H9 (cell line): ENCODE results near the gene BAZ1B. TPM values are rescaled to one million over a fixed set of nuclear protein-coding genes. Genes with fewer than 3 reads are reported as not detected.
A peak's percentile ranks its signal among the peaks of the same experiment; 100 is the strongest.
"Not testable (repeated sequence)": the region's sequence is repeated elsewhere in the genome, so short reads cannot be mapped to it uniquely, and the experiment has no call there.

Experiments
- DNase-seq: peaks from one replicate; pipeline ENCODE4 v3.0.0-alpha.2; 2017
- H2AFZ ChIP-seq: one replicate; pipeline ENCODE4 v1.6.1; 2013; ENCODE audit warnings: mild to moderate bottlenecking, low read length, control low read depth, moderate library complexity
- H2AK5ac ChIP-seq: 2 replicates; pipeline ENCODE4 v1.6.1; 2013; ENCODE audit warnings: low read length, control low read depth, mixed read lengths; ENCODE audit not compliant: insufficient read length
- H2BK120ac ChIP-seq: one replicate; pipeline ENCODE4 v1.6.1; 2013; ENCODE audit warnings: low read depth, mild to moderate bottlenecking, low read length, control low read depth, inconsistent platforms; ENCODE audit not compliant: poor library complexity, severe bottlenecking
- H2BK12ac ChIP-seq: 2 replicates; pipeline ENCODE4 v1.6.1; 2013; ENCODE audit warnings: low read length, control low read depth, mixed read lengths, low read depth; ENCODE audit not compliant: insufficient read length
- H2BK15ac ChIP-seq: 2 replicates; pipeline ENCODE4 v1.6.1; 2013; ENCODE audit warnings: low read depth, low read length, control low read depth
- H2BK20ac ChIP-seq: one replicate; pipeline ENCODE4 v1.6.1; 2013; ENCODE audit warnings: low read depth, mild to moderate bottlenecking, low read length, control low read depth, inconsistent platforms; ENCODE audit not compliant: poor library complexity, severe bottlenecking
- H2BK5ac ChIP-seq: 2 replicates; pipeline ENCODE4 v1.6.1; 2013; ENCODE audit warnings: low read length, control low read depth, mixed read lengths; ENCODE audit not compliant: insufficient read length
- H3K14ac ChIP-seq: 2 replicates; pipeline ENCODE4 v1.6.1; 2013; ENCODE audit warnings: low read length, control low read depth; ENCODE audit not compliant: insufficient read depth
- H3K18ac ChIP-seq: 2 replicates; pipeline ENCODE4 v1.6.1; 2013; ENCODE audit warnings: low read depth, mild to moderate bottlenecking, mixed read lengths, low read length, control low read depth; ENCODE audit not compliant: insufficient read length
- H3K23ac ChIP-seq: 2 replicates; pipeline ENCODE4 v1.6.1; 2013; ENCODE audit warnings: low read length, control low read depth, mixed read lengths, low read depth; ENCODE audit not compliant: insufficient read length
- H3K23me2 ChIP-seq: 2 replicates; pipeline ENCODE4 v1.6.1; 2013; ENCODE audit warnings: low read depth, mild to moderate bottlenecking, mixed read lengths, low read length, control low read depth; ENCODE audit not compliant: insufficient read length, poor library complexity, severe bottlenecking
- H3K27ac ChIP-seq: 2 replicates; pipeline ENCODE4 v1.5.1; 2013; ENCODE audit warnings: low read length, control low read depth, mixed read lengths, low read depth; ENCODE audit not compliant: insufficient read length
- H3K27me3 ChIP-seq: 2 replicates; pipeline ENCODE4 v1.6.1; 2013; ENCODE audit warnings: low read length, control low read depth, inconsistent platforms; ENCODE audit not compliant: insufficient read depth
- H3K4ac ChIP-seq: 2 replicates; pipeline ENCODE4 v1.6.1; 2013; ENCODE audit warnings: low read depth, mild to moderate bottlenecking, control low read depth, inconsistent platforms, low read length, moderate library complexity
- H3K4me1 ChIP-seq: 2 replicates; pipeline ENCODE4 v1.6.1; 2013; ENCODE audit warnings: low read length, control low read depth, inconsistent platforms; ENCODE audit not compliant: insufficient read depth
- H3K4me2 ChIP-seq: 2 replicates; pipeline ENCODE4 v1.6.1; 2013; ENCODE audit warnings: low read length, control low read depth, mixed read lengths; ENCODE audit not compliant: insufficient read length, insufficient read depth
- H3K56ac ChIP-seq: 2 replicates; pipeline ENCODE4 v1.6.1; 2013; ENCODE audit warnings: low read depth, mild to moderate bottlenecking, mixed read lengths, low read length, control low read depth; ENCODE audit not compliant: insufficient read length
- H3K79me1 ChIP-seq: 2 replicates; pipeline ENCODE4 v1.6.1; 2013; ENCODE audit warnings: low read depth, mild to moderate bottlenecking, moderate library complexity, low read length, control low read depth, inconsistent platforms; ENCODE audit not compliant: insufficient read depth, poor library complexity, severe bottlenecking
- H3K79me2 ChIP-seq: 2 replicates; pipeline ENCODE4 v1.6.1; 2013; ENCODE audit warnings: low read length, control low read depth, inconsistent platforms; ENCODE audit not compliant: insufficient read depth
- H3K9ac ChIP-seq: 2 replicates; pipeline ENCODE4 v1.6.1; 2013; ENCODE audit warnings: low read length, control low read depth, mixed read lengths; ENCODE audit not compliant: insufficient read length; ENCODE audit errors: extremely low read depth
- H3K9me3 ChIP-seq: one replicate; pipeline ENCODE4 v1.6.1; 2013; ENCODE audit warnings: low read depth, low read length, inconsistent platforms; ENCODE audit not compliant: control insufficient read depth
- H3T11ph ChIP-seq: one replicate; pipeline ENCODE4 v1.6.1; 2013; ENCODE audit warnings: mild to moderate bottlenecking, low read length, control low read depth, inconsistent platforms
- H4K20me1 ChIP-seq: one replicate; pipeline ENCODE4 v1.6.1; 2013; ENCODE audit not compliant: control insufficient read depth, insufficient read length, insufficient read depth
- H4K5ac ChIP-seq: 2 replicates; pipeline ENCODE4 v1.6.1; 2013; ENCODE audit warnings: low read depth, mild to moderate bottlenecking, mixed read lengths, low read length, control low read depth; ENCODE audit not compliant: insufficient read length
- H4K8ac ChIP-seq: replicated peaks from 2 replicates; pipeline ENCODE4 v1.6.1; 2013; ENCODE audit warnings: low read length, control low read depth, mixed read lengths, low read depth; ENCODE audit not compliant: insufficient read length
- H4K91ac ChIP-seq: 2 replicates; pipeline ENCODE4 v1.6.1; 2013; ENCODE audit warnings: low read depth, mild to moderate bottlenecking, moderate library complexity, mixed read lengths, low read length, control low read depth; ENCODE audit not compliant: insufficient read length
- H3K27ac Mint-ChIP-seq, 3 experiments: 2 replicates in 2 of 3; 3 replicates in 1 of 3; pipeline ENCODE4 v1.8.0; 2020 to 2021; ENCODE audit warnings: mixed read lengths in 3 of 3, mild to moderate bottlenecking in 1 of 3, moderate library complexity in 1 of 3
- H3K27me3 Mint-ChIP-seq: 2 replicates; pipeline ENCODE4 v1.8.0; 2021; ENCODE audit warnings: low read depth, mild to moderate bottlenecking, moderate library complexity, mixed read lengths
- H3K36me3 Mint-ChIP-seq, 3 experiments: 2 replicates in 2 of 3; 3 replicates in 1 of 3; pipeline ENCODE4 v1.8.0; 2020 to 2021; ENCODE audit warnings: low read depth in 3 of 3, mixed read lengths in 3 of 3; ENCODE audit not compliant: insufficient read depth in 1 of 3
- H3K4me1 Mint-ChIP-seq, 2 experiments: 2 replicates each; pipeline ENCODE4 v1.8.0; 2020; ENCODE audit warnings: mixed read lengths in 2 of 2
- H3K4me3 Mint-ChIP-seq, 2 experiments: 2 replicates in 1 of 2; 3 replicates in 1 of 2; pipeline ENCODE4 v1.8.0; 2020 to 2021; ENCODE audit warnings: mild to moderate bottlenecking in 2 of 2, mixed read lengths in 2 of 2, moderate library complexity in 1 of 2
- H3K9me3 Mint-ChIP-seq, 2 experiments: 2 replicates in 1 of 2; 3 replicates in 1 of 2; pipeline ENCODE4 v1.8.0; 2020; ENCODE audit warnings: mild to moderate bottlenecking in 2 of 2, mixed read lengths in 2 of 2, moderate library complexity in 1 of 2
- WGBS: extraction: QIAGEN DNeasy Blood & Tissue Kit; methylation state at CpG from one replicate; pipeline ENCODE4 v1.1.7; 2013; ENCODE audit warnings: missing lambda C conversion rate, low lambda C conversion rate, mixed read lengths; ENCODE audit not compliant: insufficient read length; ENCODE audit errors: extremely low coverage; 5-methylcytosine and 5-hydroxymethylcytosine counted together
- total RNA-seq: library from RNA; stranded (reverse); gene quantifications from 2 replicates; pipeline ENCODE4 v1.2.1, GENCODE V29; 2021
- TF ChIP-seq, protein P1 (sequence below): fragments of 200-600 bp; sonication (generic); conservative IDR thresholded peaks from 3 replicates; pipeline ENCODE4 v1.8.0; 2021; ENCODE audit warnings: antibody characterized with exemption, mild to moderate bottlenecking

BAZ1B gene
- total RNA-seq, 1 experiment from 2014 or later = 96.4 TPM

DNA sequence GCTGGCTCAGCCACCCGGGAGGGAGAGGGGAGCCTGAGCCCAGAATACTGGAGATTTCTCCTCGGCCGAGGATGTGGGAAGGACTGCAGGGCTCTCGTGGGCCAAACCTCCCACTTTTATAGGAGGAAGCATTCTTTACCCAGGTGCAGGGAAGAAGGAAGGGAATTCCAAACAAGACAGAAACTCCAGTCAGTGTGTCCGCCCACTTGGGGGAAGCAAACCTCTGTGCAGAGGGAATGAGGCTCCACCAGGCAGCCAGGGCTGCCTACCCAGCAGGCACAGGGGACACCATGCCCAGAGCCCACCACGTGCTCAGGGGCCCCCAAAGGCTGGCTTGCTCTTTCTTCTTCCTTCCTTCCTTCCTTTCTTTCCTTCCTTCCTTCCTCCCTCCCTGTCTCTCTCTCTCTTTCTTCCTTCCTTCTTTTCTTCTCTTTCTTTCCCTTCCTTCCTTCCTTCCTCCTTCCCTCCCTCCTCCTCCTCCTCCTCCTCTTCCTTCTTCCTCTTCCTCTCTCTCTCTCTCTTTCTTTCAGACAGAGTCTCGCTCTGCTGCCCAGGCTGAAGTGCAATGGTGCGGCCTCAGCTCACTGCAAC lies 103.9 kb downstream of the BAZ1B start:
- H3K18ac ChIP-seq = no peak overlapping the region
- no peak overlapping the region for H2BK15ac ChIP-seq
- no peak overlapping the region for H2BK5ac ChIP-seq
- no peak overlapping the region for H2AK5ac ChIP-seq
- no peak overlapping the region for H2BK20ac ChIP-seq
- H3T11ph ChIP-seq = no peak overlapping the region
- no peaks in the 10 kb centered on the region for H3K23me2 ChIP-seq
- H2BK120ac ChIP-seq = no peak overlapping the region
- no peak for DNase-seq
- H3K4me2 ChIP-seq = no peak overlapping the region
- H3K9ac ChIP-seq = no peak overlapping the region
- no peak overlapping the region for H3K56ac ChIP-seq
- H3K9me3 ChIP-seq = no peaks in the 10 kb centered on the region
- no peaks in the 10 kb centered on the region for H3K79me2 ChIP-seq
- no peak overlapping the region for H3K27ac ChIP-seq
- no peaks in the 10 kb centered on the region for H4K20me1 ChIP-seq
- Mint-ChIP-seq H3K36me3 (no peaks in the 10 kb centered on the region), H3K27ac (peak overlapping the region in 1 of 3 experiments; percentile 89; a peak in 1 of 7 replicates), H3K4me1 (peaks cover 0 to 3% of the 10 kb centered on the region in 2 experiments; a peak in 1 of 4 replicates), H3K27me3 (no peaks in the 10 kb centered on the region; the same call in 1 of the 2 replicates), H3K4me3 (no peak overlapping the region), H3K9me3 (no peaks in the 10 kb centered on the region)
- H3K79me1 ChIP-seq = no peaks in the 10 kb centered on the region
- H3K23ac ChIP-seq = no peak overlapping the region
- TF ChIP-seq, protein P1, sequence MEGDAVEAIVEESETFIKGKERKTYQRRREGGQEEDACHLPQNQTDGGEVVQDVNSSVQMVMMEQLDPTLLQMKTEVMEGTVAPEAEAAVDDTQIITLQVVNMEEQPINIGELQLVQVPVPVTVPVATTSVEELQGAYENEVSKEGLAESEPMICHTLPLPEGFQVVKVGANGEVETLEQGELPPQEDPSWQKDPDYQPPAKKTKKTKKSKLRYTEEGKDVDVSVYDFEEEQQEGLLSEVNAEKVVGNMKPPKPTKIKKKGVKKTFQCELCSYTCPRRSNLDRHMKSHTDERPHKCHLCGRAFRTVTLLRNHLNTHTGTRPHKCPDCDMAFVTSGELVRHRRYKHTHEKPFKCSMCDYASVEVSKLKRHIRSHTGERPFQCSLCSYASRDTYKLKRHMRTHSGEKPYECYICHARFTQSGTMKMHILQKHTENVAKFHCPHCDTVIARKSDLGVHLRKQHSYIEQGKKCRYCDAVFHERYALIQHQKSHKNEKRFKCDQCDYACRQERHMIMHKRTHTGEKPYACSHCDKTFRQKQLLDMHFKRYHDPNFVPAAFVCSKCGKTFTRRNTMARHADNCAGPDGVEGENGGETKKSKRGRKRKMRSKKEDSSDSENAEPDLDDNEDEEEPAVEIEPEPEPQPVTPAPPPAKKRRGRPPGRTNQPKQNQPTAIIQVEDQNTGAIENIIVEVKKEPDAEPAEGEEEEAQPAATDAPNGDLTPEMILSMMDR = no peak
- no peaks in the 10 kb centered on the region for H3K4me1 ChIP-seq
- H2AFZ ChIP-seq = no peak overlapping the region
- H2BK12ac ChIP-seq = no peak overlapping the region
- no peak overlapping the region for H4K5ac ChIP-seq
- H4K8ac ChIP-seq = no peak overlapping the region
- no peaks in the 10 kb centered on the region for H3K27me3 ChIP-seq
- WGBS = no CpG with 5 or more reads among the region's 8 CpGs
- no peak overlapping the region for H4K91ac ChIP-seq
- no peak overlapping the region for H3K4ac ChIP-seq
- H3K14ac ChIP-seq = no peak overlapping the region

GRCh38 chr7:73410541-73411131 lies 111.5 kb downstream of the BAZ1B start:
- not testable (repeated sequence) for H3K4me3 Mint-ChIP-seq, H3K27ac ChIP-seq, H4K8ac ChIP-seq, H4K20me1 ChIP-seq, H3K4me2 ChIP-seq, H3K23ac ChIP-seq, H2BK12ac ChIP-seq, H3K36me3 Mint-ChIP-seq, H4K91ac ChIP-seq, H3K4me1 Mint-ChIP-seq, H3K79me1 ChIP-seq, H2BK120ac ChIP-seq, H3K9me3 Mint-ChIP-seq, H2BK20ac ChIP-seq, H3K79me2 ChIP-seq, H2AFZ ChIP-seq, H3T11ph ChIP-seq, H3K18ac ChIP-seq, H3K9ac ChIP-seq, H3K4me1 ChIP-seq, H3K56ac ChIP-seq, H3K23me2 ChIP-seq, H2BK5ac ChIP-seq, H2AK5ac ChIP-seq, H3K27me3 Mint-ChIP-seq, H2BK15ac ChIP-seq, H3K27me3 ChIP-seq, H3K14ac ChIP-seq, H3K9me3 ChIP-seq, H3K4ac ChIP-seq, H4K5ac ChIP-seq
- DNase-seq = peak; percentile 39
- WGBS = no CpG with 5 or more reads among the region's 15 CpGs
- peak overlapping the region in 1 of 3 experiments; percentile 31; a peak in 1 of 7 replicates for H3K27ac Mint-ChIP-seq
